Retinal pigment epithelial cell (primary cell): ENCODE results near the gene AHSA1.

Source experiments
- DNase-seq: peaks from one replicate; pipeline ENCODE4 v3.0.0-alpha.2; 2010; ENCODE audit warnings: low read depth
- H3K4me3 ChIP-seq: 2 replicates; pipeline ENCODE4 v1.5.1; 2011; ENCODE audit warnings: mild to moderate bottlenecking, low read length, control low read depth, moderate library complexity
- TF ChIP-seq, protein P1 (sequence below): conservative IDR thresholded peaks from 2 replicates; pipeline ENCODE4 v1.5.1; 2011; ENCODE audit warnings: low read depth, low read length, control low read depth, inconsistent platforms

The AHSA1 gene

GRCh38 chr14:77473921-77474320 is 16.0 kb downstream of the AHSA1 start:
- H3K4me3 ChIP-seq = no peak overlapping the region
- TF ChIP-seq, protein P1, sequence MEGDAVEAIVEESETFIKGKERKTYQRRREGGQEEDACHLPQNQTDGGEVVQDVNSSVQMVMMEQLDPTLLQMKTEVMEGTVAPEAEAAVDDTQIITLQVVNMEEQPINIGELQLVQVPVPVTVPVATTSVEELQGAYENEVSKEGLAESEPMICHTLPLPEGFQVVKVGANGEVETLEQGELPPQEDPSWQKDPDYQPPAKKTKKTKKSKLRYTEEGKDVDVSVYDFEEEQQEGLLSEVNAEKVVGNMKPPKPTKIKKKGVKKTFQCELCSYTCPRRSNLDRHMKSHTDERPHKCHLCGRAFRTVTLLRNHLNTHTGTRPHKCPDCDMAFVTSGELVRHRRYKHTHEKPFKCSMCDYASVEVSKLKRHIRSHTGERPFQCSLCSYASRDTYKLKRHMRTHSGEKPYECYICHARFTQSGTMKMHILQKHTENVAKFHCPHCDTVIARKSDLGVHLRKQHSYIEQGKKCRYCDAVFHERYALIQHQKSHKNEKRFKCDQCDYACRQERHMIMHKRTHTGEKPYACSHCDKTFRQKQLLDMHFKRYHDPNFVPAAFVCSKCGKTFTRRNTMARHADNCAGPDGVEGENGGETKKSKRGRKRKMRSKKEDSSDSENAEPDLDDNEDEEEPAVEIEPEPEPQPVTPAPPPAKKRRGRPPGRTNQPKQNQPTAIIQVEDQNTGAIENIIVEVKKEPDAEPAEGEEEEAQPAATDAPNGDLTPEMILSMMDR = no peak
- no peak for DNase-seq

DNA sequence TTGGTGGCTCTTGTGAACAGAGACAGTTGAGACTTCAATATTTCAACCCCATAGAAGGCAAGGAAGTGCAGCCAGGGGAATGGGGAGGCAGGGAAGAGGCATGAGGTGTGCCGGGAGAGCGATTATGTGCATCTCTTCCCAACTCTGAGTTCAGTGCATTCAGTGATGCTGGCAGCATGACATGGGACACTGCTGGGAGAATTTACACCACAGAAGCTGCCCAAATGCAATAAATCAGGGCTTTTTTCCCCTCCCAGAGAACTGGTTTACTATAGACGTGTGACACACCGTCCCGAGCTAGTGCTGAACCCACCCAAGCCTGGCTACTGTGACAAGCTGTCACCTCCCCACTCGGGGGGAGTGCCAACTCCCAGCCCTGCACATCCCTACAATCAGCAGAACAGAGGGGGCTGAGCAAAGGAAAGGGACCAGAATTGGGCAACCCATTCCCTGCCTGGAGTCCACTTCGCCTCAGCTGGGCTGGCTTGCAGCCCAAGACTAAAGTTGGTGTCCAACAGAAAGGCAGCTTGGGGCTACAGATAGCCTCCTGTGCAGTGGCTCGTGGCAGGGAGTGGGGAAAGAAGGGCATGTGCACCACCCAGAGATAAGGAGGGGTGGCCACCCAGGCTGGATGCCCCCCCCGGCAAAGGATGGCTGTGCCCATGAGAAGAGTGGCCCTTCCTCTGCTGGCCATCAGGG is 16.7 kb downstream of the AHSA1 start:
- H3K4me3 ChIP-seq = no peak overlapping the region
- TF ChIP-seq, protein P1 = no peak
- DNase-seq = no peak

- TF ChIP-seq, protein P1 = no peak
- no peak overlapping the region for H3K4me3 ChIP-seq
- no peak for DNase-seq
Measured at GRCh38 chr14:77475432-77476115, 17.7 kb downstream of the AHSA1 start.

- DNase-seq = no peak
- TF ChIP-seq, protein P1 = no peak
- H3K4me3 ChIP-seq = no peak overlapping the region
Measured at GRCh38 chr14:77478029-77478428, 20.1 kb downstream of the AHSA1 start.

- TF ChIP-seq, protein P1 = no peak
- H3K4me3 ChIP-seq = no peak overlapping the region
- no peak for DNase-seq
Measured at GRCh38 chr14:77478796-77479195, 20.9 kb downstream of the AHSA1 start.

DNA sequence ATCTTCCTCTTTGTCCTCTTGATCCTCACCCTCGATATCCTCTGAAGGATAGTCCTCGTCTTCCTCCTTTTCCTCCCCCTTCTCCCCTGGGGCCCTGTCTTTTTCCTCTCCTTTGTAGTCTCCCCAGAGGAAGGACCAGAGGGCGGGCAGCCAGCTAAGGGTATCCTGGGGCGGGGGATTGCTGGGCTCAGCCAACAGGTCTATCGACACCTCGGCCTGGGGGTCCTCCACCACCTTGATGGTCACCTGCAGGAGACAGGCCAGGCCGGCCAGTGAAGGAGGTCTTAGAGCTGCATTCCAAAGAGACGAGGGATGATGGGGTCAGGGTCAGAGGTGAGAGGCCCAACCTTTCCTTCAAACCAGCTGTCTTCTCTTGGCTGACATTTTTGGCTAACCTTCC is 24.5 kb downstream of the AHSA1 start:
- TF ChIP-seq, protein P1 = no peak
- no peak for DNase-seq
- no peak overlapping the region for H3K4me3 ChIP-seq

- no peak for DNase-seq
- no peak overlapping the region for H3K4me3 ChIP-seq
- TF ChIP-seq, protein P1 = no peak
Measured at GRCh38 chr14:77485256-77485655, 27.4 kb downstream of the AHSA1 start.
